ENCODE data around the gene RERE.

Gene RERE

GRCh38 chr1:8431019-8431418, 386.4 kb downstream of the RERE start:
- H3K9me3 ChIP-seq (ENCODE audit: control insufficient read depth, insufficient read depth, low read depth, low read length), result no peaks in the 10 kb centered on the region
- no peaks in the 10 kb centered on the region for H3K27me3 ChIP-seq (ENCODE audit: control insufficient read depth, insufficient read depth, low read length)
- H3K4me1 ChIP-seq (ENCODE audit: control insufficient read depth, insufficient read depth, low read length), result 0 out of 2 replicates have a peak, but pooled peaks cover 9% of the 10 kb centered on the region
- no peaks in the 10 kb centered on the region for H3K36me3 ChIP-seq (ENCODE audit: control insufficient read depth, insufficient read depth, low read length)
- no peak overlapping the region for H3K4me3 ChIP-seq (ENCODE audit: low read depth, low read length)
- H3K9ac ChIP-seq (ENCODE audit: low read length), result no peak overlapping the region
- H3K27ac ChIP-seq (ENCODE audit: low read depth, low read length), result no peak overlapping the region

GRCh38 chr1:8430476-8430875, 387.0 kb downstream of the RERE start:
- peaks cover 14% of the 10 kb centered on the region for H3K4me1 ChIP-seq (ENCODE audit: control insufficient read depth, insufficient read depth, low read length)

GRCh38 chr1:8429549-8430110, 387.8 kb downstream of the RERE start:
- Histone ChIP-seq H3K27me3 (ENCODE audit: control insufficient read depth, insufficient read depth, low read length) (no peaks in the 10 kb centered on the region), H3K4me1 (ENCODE audit: control insufficient read depth, insufficient read depth, low read length) (peaks cover 22% of the 10 kb centered on the region), H3K36me3 (ENCODE audit: control insufficient read depth, insufficient read depth, low read length) (no peaks in the 10 kb centered on the region), H3K27ac (ENCODE audit: low read depth, low read length) (no peak overlapping the region), H3K9ac (ENCODE audit: low read length) (no peak overlapping the region), H3K4me3 (ENCODE audit: low read depth, low read length) (no peak overlapping the region), H3K9me3 (ENCODE audit: control insufficient read depth, insufficient read depth, low read depth, low read length) (no peaks in the 10 kb centered on the region)

More at GRCh38 chr1:8430476-8430875, 387.0 kb downstream of the RERE start:
- no peak overlapping the region for H3K27ac ChIP-seq (ENCODE audit: low read depth, low read length)
- no peaks in the 10 kb centered on the region for H3K9me3 ChIP-seq (ENCODE audit: control insufficient read depth, insufficient read depth, low read depth, low read length)
- no peak overlapping the region for H3K9ac ChIP-seq (ENCODE audit: low read length)
- H3K27me3 ChIP-seq (ENCODE audit: control insufficient read depth, insufficient read depth, low read length), result no peaks in the 10 kb centered on the region
- no peaks in the 10 kb centered on the region for H3K36me3 ChIP-seq (ENCODE audit: control insufficient read depth, insufficient read depth, low read length)
- no peak overlapping the region for H3K4me3 ChIP-seq (ENCODE audit: low read depth, low read length)

DNA sequence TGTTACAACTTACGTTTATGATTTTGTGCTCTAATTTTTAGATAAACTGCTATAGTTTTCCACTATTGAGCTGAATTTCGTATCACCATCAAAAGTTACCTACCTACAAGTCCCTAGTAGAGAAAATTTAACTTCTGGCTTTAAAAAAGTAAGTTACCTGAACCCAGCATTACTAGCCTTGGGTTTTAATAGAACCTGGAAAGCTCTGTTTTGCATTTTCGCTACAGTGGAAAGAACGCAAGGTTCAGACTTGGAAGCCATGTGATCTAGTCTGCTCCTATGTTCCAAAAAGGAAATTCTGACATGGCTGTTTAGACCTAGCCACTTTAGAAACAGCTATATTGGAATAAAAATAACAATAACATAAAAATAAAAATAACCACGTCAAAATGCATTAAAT, 389.0 kb downstream of the RERE start:
- H3K4me3 ChIP-seq (ENCODE audit: low read depth, low read length), result no peak overlapping the region
- H3K27me3 ChIP-seq (ENCODE audit: control insufficient read depth, insufficient read depth, low read length), result no peaks in the 10 kb centered on the region
- no peak overlapping the region for H3K9ac ChIP-seq (ENCODE audit: low read length)
- H3K9me3 ChIP-seq (ENCODE audit: control insufficient read depth, insufficient read depth, low read depth, low read length), result no peaks in the 10 kb centered on the region
- H3K4me1 ChIP-seq (ENCODE audit: control insufficient read depth, insufficient read depth, low read length), result peaks cover 27% of the 10 kb centered on the region
- no peaks in the 10 kb centered on the region for H3K36me3 ChIP-seq (ENCODE audit: control insufficient read depth, insufficient read depth, low read length)
- no peak overlapping the region for H3K27ac ChIP-seq (ENCODE audit: low read depth, low read length)

DNA sequence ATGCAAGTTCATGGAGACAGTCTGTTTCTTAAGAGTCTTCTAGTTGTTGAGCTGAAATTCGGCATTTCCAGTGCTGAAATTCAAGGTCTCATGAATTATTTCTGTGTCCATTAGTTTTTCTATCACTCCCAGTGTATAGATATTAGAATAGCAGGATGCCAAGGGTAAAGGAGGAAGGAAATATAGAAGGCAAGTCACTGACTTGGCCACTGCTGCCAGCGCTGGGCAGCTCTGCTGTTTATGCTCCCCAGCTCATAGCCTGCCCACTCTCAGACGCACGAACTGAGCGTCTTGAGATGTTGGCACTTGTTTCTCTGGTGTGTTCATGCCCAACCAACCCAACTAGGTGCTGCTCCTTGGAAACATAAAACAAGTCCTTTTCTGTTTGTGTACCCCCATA, 389.5 kb downstream of the RERE start:
- no peaks in the 10 kb centered on the region for H3K27me3 ChIP-seq (ENCODE audit: control insufficient read depth, insufficient read depth, low read length)
- H3K36me3 ChIP-seq (ENCODE audit: control insufficient read depth, insufficient read depth, low read length), result no peaks in the 10 kb centered on the region
- no peak overlapping the region for H3K27ac ChIP-seq (ENCODE audit: low read depth, low read length)
- H3K4me1 ChIP-seq (ENCODE audit: control insufficient read depth, insufficient read depth, low read length), result peaks cover 27% of the 10 kb centered on the region
- no peak overlapping the region for H3K9ac ChIP-seq (ENCODE audit: low read length)
- H3K9me3 ChIP-seq (ENCODE audit: control insufficient read depth, insufficient read depth, low read depth, low read length), result no peaks in the 10 kb centered on the region
- H3K4me3 ChIP-seq (ENCODE audit: low read depth, low read length), result no peak overlapping the region

- Histone ChIP-seq H3K27ac (ENCODE audit: low read depth, low read length) (no peak overlapping the region), H3K9me3 (ENCODE audit: control insufficient read depth, insufficient read depth, low read depth, low read length) (no peaks in the 10 kb centered on the region), H3K36me3 (ENCODE audit: control insufficient read depth, insufficient read depth, low read length) (no peaks in the 10 kb centered on the region), H3K4me1 (ENCODE audit: control insufficient read depth, insufficient read depth, low read length) (peaks cover 29% of the 10 kb centered on the region), H3K4me3 (ENCODE audit: low read depth, low read length) (no peak overlapping the region), H3K9ac (ENCODE audit: low read length) (no peak overlapping the region), H3K27me3 (ENCODE audit: control insufficient read depth, insufficient read depth, low read length) (no peaks in the 10 kb centered on the region)
Observed at GRCh38 chr1:8427493-8427892, 389.9 kb downstream of the RERE start.

- Histone ChIP-seq H3K9ac (ENCODE audit: low read length) (no peak overlapping the region), H3K9me3 (ENCODE audit: control insufficient read depth, insufficient read depth, low read depth, low read length) (no peaks in the 10 kb centered on the region), H3K36me3 (ENCODE audit: control insufficient read depth, insufficient read depth, low read length) (no peaks in the 10 kb centered on the region), H3K4me1 (ENCODE audit: control insufficient read depth, insufficient read depth, low read length) (peaks cover 34% of the 10 kb centered on the region), H3K4me3 (ENCODE audit: low read depth, low read length) (no peak overlapping the region), H3K27me3 (ENCODE audit: control insufficient read depth, insufficient read depth, low read length) (no peaks in the 10 kb centered on the region), H3K27ac (ENCODE audit: low read depth, low read length) (no peak overlapping the region)
Observed at GRCh38 chr1:8426996-8427395, 390.4 kb downstream of the RERE start.

DNA sequence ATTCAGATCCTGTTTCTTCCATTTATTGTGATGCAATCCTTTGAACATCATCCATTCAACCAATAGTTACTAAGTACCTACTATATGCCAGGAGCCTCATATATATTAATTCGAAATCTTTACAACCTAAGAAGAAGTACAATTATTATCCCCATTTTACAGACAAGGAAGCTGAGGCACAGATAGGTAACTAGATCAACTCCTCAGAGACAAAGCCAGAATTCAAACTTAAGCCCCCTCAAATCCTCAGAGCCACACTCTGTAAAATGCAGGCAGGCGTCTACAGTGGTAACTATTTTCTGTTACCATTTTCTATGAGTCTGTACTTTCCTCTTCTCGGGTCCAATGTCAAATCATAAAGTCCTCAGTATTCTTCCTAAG, 391.7 kb downstream of the RERE start:
- H3K9ac ChIP-seq (ENCODE audit: low read length), result no peak overlapping the region
- H3K27ac ChIP-seq (ENCODE audit: low read depth, low read length), result no peak overlapping the region

GRCh38 chr1:8425150-8425780, 392.2 kb downstream of the RERE start:
- peak overlapping the region; percentile 82; the same call in 1 of the 2 replicates for H3K4me3 ChIP-seq (ENCODE audit: low read depth, low read length)
- peaks cover 42% of the 10 kb centered on the region for H3K4me1 ChIP-seq (ENCODE audit: control insufficient read depth, insufficient read depth, low read length)
- no peak overlapping the region for H3K27ac ChIP-seq (ENCODE audit: low read depth, low read length)
- H3K36me3 ChIP-seq (ENCODE audit: control insufficient read depth, insufficient read depth, low read length), result peaks cover 9% of the 10 kb centered on the region; the same call in 1 of the 2 replicates
- H3K9me3 ChIP-seq (ENCODE audit: control insufficient read depth, insufficient read depth, low read depth, low read length), result no peaks in the 10 kb centered on the region
- H3K27me3 ChIP-seq (ENCODE audit: control insufficient read depth, insufficient read depth, low read length), result no peaks in the 10 kb centered on the region
- no peak overlapping the region for H3K9ac ChIP-seq (ENCODE audit: low read length)

More for the DNA sequence above, 391.7 kb downstream of the RERE start:
- Histone ChIP-seq H3K27me3 (ENCODE audit: control insufficient read depth, insufficient read depth, low read length) (no peaks in the 10 kb centered on the region), H3K4me1 (ENCODE audit: control insufficient read depth, insufficient read depth, low read length) (peaks cover 40% of the 10 kb centered on the region), H3K36me3 (ENCODE audit: control insufficient read depth, insufficient read depth, low read length) (peaks cover 4% of the 10 kb centered on the region; the same call in 1 of the 2 replicates), H3K9me3 (ENCODE audit: control insufficient read depth, insufficient read depth, low read depth, low read length) (no peaks in the 10 kb centered on the region), H3K4me3 (ENCODE audit: low read depth, low read length) (no peak overlapping the region)

DNA sequence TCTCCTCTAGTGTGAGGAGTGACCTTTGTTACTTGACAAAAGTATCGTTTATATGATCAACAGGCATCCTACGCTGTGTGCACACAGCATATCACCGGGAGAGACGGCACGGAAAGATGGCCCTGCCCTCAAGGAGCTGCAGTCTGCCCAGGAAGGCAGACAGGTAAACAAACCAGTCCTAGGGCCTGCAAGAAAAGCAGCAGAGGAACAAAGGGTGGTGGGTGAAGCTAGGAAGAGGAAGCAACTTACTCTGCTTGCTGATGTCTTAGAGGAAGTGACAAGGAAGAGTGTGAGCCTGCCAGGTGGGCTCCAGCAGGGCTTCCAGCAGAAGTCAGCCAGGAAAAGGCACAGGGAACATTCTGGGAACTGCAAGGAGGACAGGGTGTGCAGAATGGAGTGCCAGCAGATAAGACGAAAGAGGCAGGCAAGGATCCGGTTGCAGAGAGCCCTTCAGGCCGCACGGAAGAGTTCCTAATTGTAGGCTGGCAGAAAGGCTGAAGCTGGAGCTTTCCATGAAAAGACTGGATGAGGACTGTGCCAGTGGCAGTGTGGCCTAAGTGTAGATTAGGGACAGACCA, 392.8 kb downstream of the RERE start:
- Histone ChIP-seq H3K27ac (ENCODE audit: low read depth, low read length) (peak overlapping the region; percentile 75), H3K4me3 (ENCODE audit: low read depth, low read length) (peak overlapping the region; percentile 82), H3K27me3 (ENCODE audit: control insufficient read depth, insufficient read depth, low read length) (no peaks in the 10 kb centered on the region), H3K36me3 (ENCODE audit: control insufficient read depth, insufficient read depth, low read length) (peaks cover 16% of the 10 kb centered on the region; the same call in 1 of the 2 replicates), H3K4me1 (ENCODE audit: control insufficient read depth, insufficient read depth, low read length) (peaks cover 48% of the 10 kb centered on the region), H3K9ac (ENCODE audit: low read length) (peak overlapping the region; percentile 75), H3K9me3 (ENCODE audit: control insufficient read depth, insufficient read depth, low read depth, low read length) (no peaks in the 10 kb centered on the region)

Measured in HUES6 (cell line).